Mesodermal cell (in vitro differentiated cells): ENCODE measurements around the gene GJB1.

Experiments used
- H3K27ac ChIP-seq: 2 replicates; pipeline ENCODE4 v1.7.0; 2013; ENCODE audit warnings: mild to moderate bottlenecking, low read depth, low read length, moderate library complexity; ENCODE audit not compliant: severe bottlenecking
- H3K36me3 ChIP-seq: 2 replicates; pipeline ENCODE4 v1.7.1; 2013; ENCODE audit warnings: mild to moderate bottlenecking, low read length, moderate library complexity; ENCODE audit not compliant: control insufficient read depth, insufficient read depth
- H3K4me1 ChIP-seq: one replicate; pipeline ENCODE4 v1.7.1; 2013; ENCODE audit warnings: mild to moderate bottlenecking, low read length; ENCODE audit not compliant: insufficient read depth, control insufficient read depth, poor library complexity, severe bottlenecking
- H3K4me3 ChIP-seq: 2 replicates; pipeline ENCODE4 v1.7.0; 2013; ENCODE audit warnings: low read length, control low read depth, mild to moderate bottlenecking; ENCODE audit not compliant: insufficient read depth, poor library complexity, severe bottlenecking; ENCODE audit errors: extremely low read depth
- H3K9me3 ChIP-seq: 2 replicates; pipeline ENCODE4 v1.7.1; 2013; ENCODE audit warnings: mild to moderate bottlenecking, low read length, moderate library complexity; ENCODE audit not compliant: control insufficient read depth
- WGBS, 2 experiments: methylation state at CpG; one replicate each; pipeline ENCODE4 v1.1.5; 2013; ENCODE audit warnings: missing lambda C conversion rate in 2 of 2; ENCODE audit not compliant: insufficient coverage in 2 of 2; 5-methylcytosine and 5-hydroxymethylcytosine counted together

Gene GJB1

DNA sequence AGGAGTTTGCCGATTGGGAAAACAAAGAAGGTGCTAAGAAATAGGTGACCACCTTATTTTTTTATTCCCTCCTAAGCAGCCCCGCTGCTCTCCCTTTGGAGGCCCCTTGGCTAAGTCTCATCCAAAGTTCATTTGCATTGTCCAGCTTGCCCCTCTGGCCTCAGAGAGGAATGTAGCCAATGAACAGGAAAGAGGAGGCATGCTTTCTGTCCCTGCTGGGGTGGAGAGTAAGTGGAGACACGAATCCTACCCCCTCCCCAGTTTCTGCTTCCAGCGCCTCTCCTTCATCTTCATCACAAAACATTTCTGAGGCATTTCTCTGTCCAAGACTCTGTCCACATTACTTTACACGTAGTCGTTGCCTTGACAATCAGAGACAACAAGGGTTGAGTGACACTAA, 39.7 kb upstream of the GJB1 start:
- peak overlapping the region; percentile 95 for H3K27ac ChIP-seq
- H3K36me3 ChIP-seq, result no peaks in the 10 kb centered on the region
- H3K4me1 ChIP-seq, result peaks cover 8% of the 10 kb centered on the region
- WGBS, 2 experiments, result 0 to 29% methylated on average over 1 to 2 of the region's 6 CpGs
- no peak overlapping the region for H3K4me3 ChIP-seq
- no peaks in the 10 kb centered on the region for H3K9me3 ChIP-seq

DNA sequence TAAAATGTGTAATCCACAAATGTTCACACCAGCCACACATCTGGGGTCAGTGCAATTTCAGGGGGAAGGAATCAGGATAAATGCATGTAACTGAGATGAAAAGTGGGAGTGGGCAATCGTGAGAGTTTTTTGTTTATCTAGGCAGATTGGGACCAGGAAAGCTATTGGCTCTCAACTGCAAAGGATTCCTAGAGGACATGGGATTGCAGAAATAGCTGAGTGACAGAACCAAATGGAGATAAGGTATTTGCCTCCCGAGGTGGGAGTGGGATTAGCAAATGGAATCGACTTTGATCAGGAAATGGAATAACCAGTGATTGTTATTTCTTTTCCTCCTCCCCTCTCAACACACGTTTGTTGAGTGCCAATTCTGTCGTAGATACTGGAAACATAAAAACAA, 38.9 kb upstream of the GJB1 start:
- no peaks in the 10 kb centered on the region for H3K36me3 ChIP-seq
- H3K4me1 ChIP-seq, result peaks cover 8% of the 10 kb centered on the region
- WGBS, 2 experiments, result 60 to 67% methylated on average over 1 of the region's 5 CpGs
- no peak overlapping the region for H3K4me3 ChIP-seq
- peak overlapping the region; percentile 95 for H3K27ac ChIP-seq
- no peaks in the 10 kb centered on the region for H3K9me3 ChIP-seq

DNA sequence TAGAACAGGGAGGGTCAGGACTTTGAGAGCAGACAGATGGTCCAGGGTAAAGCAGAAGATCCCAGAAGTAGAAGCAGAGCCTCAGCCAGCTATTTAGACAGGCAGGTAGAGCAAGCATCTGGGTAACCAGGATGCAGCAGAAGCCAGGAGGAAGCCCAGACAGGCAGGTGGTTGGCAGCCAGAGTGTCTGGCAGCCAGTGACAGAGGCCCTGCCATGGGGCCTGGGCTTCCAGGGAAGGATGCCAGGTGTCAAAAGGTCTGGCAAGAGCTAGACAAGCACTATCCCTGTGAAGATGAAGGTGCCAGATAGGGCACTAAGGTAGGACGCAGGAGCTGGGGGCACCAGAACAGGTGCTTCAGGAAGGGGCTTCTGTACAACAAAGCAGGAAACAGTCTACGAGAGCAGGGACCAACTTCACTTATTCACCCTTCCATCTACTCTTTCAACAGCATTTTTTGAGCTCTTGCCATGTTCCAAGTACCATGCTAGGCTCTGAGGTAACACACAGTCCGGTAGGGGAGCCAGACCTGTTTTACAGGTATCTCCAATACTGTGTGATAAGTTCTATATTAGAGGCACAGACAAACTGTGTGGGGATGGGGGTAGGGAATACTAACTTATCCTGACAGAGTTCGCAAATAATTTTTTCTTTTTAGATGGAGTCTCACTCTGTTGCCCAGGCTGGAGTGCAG, 38.1 kb upstream of the GJB1 start:
- H3K36me3 ChIP-seq, result no peaks in the 10 kb centered on the region
- H3K4me1 ChIP-seq, result peaks cover 8% of the 10 kb centered on the region
- no peak overlapping the region for H3K4me3 ChIP-seq
- 83 to 100% methylated on average over 1 to 2 of the region's 4 CpGs for WGBS, 2 experiments
- H3K9me3 ChIP-seq, result no peaks in the 10 kb centered on the region
- no peak overlapping the region for H3K27ac ChIP-seq

DNA sequence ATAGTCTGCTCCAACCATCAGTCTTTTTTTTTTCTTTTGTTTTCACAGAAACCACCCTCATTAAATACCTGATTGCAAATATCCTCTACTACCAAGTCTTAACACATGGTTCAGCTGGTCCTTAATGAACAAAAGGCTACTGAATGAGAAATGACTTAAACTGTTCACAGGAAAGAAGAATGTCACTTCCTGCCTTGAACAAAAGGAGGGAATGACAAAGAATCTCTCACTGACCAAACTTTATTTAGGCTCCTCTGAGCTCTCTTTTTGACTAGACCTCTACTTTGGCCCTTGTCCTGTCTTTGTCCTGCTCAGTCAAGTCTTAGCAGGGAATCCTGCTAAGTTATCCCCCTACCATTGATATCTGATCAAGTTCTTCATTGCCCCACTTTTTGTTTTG, 31.8 kb upstream of the GJB1 start:
- Histone ChIP-seq H3K27ac (no peak overlapping the region), H3K36me3 (no peaks in the 10 kb centered on the region), H3K9me3 (no peaks in the 10 kb centered on the region), H3K4me1 (no peaks in the 10 kb centered on the region), H3K4me3 (no peak overlapping the region)

DNA sequence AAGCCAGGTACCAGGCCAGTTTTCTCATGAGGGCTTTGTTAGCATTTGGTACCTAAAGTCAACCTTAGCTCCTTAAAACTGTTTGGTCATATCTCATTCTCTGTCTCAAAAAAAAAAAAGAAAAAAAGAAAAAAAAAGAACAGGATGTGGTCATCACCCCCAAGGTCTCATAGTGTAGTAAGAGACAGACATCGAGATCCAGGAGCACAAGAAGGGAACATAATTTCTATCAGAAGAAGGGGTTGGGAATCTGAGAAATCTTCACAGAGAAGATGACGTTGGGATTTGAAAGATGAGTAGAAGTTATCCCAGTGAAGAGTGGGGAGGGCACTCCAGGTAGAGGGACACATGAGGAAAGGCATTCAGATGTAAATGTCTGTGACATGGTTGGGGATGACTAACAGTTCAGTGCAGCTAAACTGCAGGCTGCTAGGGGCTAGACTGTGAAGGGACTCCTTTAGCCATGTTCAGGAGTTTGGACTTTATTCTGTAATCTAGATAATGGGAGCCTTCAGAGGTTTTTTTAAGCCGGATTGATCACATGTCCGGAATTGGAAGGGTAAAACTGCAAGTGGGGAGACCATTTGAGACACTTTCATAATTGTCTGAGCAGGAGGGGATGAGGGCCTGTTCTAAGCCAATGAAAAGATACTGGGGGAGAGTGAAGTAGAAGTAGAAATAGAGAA, 26.9 kb upstream of the GJB1 start:
- Histone ChIP-seq H3K9me3 (no peaks in the 10 kb centered on the region), H3K27ac (no peak overlapping the region), H3K4me3 (no peak overlapping the region), H3K36me3 (no peaks in the 10 kb centered on the region), H3K4me1 (no peaks in the 10 kb centered on the region)
- 22 to 23% methylated on average over 3 to 4 of the region's 4 CpGs for whole genome bisulfite sequencing, 2 experiments

DNA sequence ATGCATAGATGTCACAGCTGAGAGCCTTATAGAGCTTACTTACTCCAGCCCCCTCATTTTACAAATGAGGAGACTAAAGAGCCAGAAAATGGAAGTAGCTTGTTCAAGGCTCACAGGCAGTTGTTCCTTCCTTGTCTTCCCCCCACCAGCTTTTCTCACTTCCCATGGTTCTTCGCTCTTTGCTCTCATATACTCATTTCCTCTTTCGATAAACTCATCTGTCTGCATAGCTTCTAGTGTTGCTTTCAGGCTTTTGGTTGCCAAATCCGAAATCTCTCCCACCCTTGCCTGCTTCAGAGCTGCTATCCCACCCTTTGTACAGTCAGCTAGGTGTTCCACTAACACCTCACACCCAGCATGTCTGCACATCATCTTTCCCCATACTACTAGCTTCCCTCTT, 25.0 kb upstream of the GJB1 start:
- 92% methylated on average over 3 of the region's 3 CpGs; no CpG with 5 or more reads in 1 of the 2 experiments for WGBS, 2 experiments
- no peaks in the 10 kb centered on the region for H3K36me3 ChIP-seq
- no peak overlapping the region for H3K27ac ChIP-seq
- no peak overlapping the region for H3K4me3 ChIP-seq
- no peaks in the 10 kb centered on the region for H3K4me1 ChIP-seq
- no peaks in the 10 kb centered on the region for H3K9me3 ChIP-seq

DNA sequence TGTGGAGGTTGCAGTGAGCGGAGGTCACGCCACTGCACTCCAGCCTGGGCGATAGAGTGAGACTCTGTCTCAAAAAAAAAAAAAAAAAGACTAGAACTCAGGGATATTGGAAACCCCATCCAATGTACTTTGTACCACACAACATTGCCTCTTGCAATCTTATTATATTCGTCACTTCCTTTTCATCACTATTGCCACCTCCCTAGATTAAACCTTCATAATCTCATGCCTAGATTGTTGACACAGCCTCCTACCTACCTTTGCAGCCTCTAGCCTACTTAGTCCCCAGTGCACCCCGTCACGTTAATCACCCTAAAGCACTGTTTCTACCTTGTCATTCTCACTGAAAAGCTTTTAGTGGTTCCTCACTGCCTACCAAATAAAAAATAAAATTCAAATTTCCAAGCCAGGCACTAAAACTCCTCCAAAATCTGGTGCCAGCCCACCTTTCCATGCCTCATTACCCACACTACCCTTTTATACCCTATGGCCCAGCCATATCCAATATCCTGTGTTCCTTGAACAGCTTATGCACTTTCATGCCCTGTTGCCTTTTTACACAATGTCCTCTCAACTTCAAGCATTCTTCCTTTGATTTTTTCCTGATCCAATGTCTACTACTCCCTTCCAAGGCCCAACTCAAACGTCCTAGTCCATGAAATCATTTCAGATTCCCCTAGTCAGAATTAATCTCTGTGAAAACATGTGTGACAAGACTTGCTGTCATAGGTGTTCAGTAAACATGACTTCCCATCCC, 23.6 kb upstream of the GJB1 start:
- Histone ChIP-seq H3K4me3 (no peak overlapping the region), H3K36me3 (no peaks in the 10 kb centered on the region), H3K4me1 (no peaks in the 10 kb centered on the region), H3K9me3 (no peaks in the 10 kb centered on the region), H3K27ac (no peak overlapping the region)
- WGBS, 2 experiments, result 93 to 95% methylated on average over 3 of the region's 7 CpGs

DNA sequence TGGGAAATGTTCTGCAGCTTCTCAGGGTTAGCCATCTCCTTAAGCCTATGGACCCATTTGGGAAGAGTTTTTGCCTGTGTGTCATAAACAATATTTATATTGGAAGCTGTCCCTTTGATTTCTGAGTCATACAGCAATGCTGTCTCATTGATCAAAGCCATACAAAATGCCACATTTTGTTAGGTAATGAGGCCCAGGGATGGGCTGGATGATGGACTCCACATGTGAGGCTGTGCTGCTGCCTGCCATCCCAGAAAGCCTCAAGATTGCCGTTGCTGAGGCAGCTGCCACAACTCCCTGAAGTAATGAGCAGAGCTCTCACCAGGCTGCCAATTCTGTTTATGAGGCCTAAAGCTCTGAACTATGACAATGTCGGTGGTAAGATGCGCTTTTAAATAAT, 12.2 kb upstream of the GJB1 start:
- no peak overlapping the region for H3K27ac ChIP-seq
- no peaks in the 10 kb centered on the region for H3K36me3 ChIP-seq
- H3K4me3 ChIP-seq, result no peak overlapping the region
- no peaks in the 10 kb centered on the region for H3K9me3 ChIP-seq
- WGBS, 2 experiments, result 73% methylated on average over 1 of the region's 3 CpGs; no CpG with 5 or more reads in 1 of the 2 experiments
- H3K4me1 ChIP-seq, result no peaks in the 10 kb centered on the region

DNA sequence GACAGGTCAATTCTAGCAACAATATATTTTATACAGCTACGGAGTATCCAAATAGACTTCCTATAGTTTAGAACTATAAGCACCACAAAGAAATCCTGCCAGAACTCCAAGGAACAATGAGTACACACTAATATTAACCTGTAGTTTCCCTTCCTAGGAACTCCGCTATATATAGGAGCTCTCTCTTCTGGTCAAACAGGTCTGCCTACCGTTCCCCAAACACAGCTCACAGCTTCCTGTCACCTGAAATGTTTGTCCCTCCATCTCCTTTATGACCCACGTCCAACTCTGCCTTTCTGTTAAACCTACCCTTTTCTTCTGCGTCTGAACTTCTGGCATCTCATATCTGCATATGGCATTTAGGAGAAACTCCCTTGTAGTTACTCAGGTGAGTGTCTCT, 10.5 kb upstream of the GJB1 start:
- WGBS, 2 experiments, result 78 to 100% methylated on average over 2 to 3 of the region's 5 CpGs
- H3K4me1 ChIP-seq, result no peaks in the 10 kb centered on the region
- no peaks in the 10 kb centered on the region for H3K9me3 ChIP-seq
- H3K36me3 ChIP-seq, result no peaks in the 10 kb centered on the region
- no peak overlapping the region for H3K4me3 ChIP-seq
- no peak overlapping the region for H3K27ac ChIP-seq

DNA sequence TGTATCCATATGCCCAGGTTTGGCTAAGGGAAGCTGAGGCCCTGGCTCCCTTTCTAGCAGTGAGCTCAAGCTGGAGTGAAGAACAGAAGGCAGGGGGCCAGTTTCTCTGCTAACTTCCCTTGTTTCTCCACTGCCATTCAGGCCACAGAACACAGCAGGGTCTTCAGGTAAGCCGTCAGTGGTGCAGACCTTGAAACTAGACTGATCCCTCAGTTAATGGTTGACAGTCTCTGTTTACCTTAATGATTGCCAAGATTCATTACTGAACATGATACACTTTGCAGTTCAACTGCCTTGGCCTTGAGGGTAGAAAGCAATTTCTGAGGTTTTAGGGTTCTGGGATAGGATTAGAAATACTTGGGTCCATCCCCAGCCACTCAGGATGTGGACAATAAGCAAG, 8.9 kb upstream of the GJB1 start:
- Histone ChIP-seq H3K9me3 (no peaks in the 10 kb centered on the region), H3K27ac (no peak overlapping the region), H3K4me3 (no peak overlapping the region), H3K4me1 (no peaks in the 10 kb centered on the region), H3K36me3 (no peaks in the 10 kb centered on the region)
- WGBS, 2 experiments, result 83 to 100% methylated on average over 1 of the region's 1 CpG
